SK-N-SH (cell line): ENCODE data around the gene SLIT1. TPM values are rescaled to one million over a fixed set of nuclear protein-coding genes. Genes with fewer than 3 reads are reported as not detected.

Experiments used
- CTCF ChIA-PET: fragments of 300-600, 350-600 bp; formaldehyde crosslinking; extraction: SDS; loops from one replicate; lab custom pipeline; 2021; lab: Yijun Ruan, JAX
- POLR2A ChIA-PET: fragments of 350-600 bp; sonication (Branson Sonifier 250); formaldehyde crosslinking; extraction: SDS; loops from one replicate; lab custom pipeline; 2020; ENCODE audit warnings: antibody characterized with exemption, inconsistent platforms; lab: Yijun Ruan, JAX
- DNase-seq: peaks from one replicate; pipeline ENCODE4 v3.0.0; 2012
- H2AFZ ChIP-seq: fragments of 200-600 bp; sonication (generic); 2 replicates; pipeline ENCODE4 v1.8.1; 2016; ENCODE audit warnings: antibody characterized with exemption, mild to moderate bottlenecking, low read depth
- H3F3A ChIP-seq: fragments of 200-600 bp; sonication (generic); replicated peaks from 2 replicates; pipeline ENCODE3; 2016; ENCODE audit warnings: antibody characterized with exemption, mild to moderate bottlenecking; ENCODE audit not compliant: insufficient read depth
- H3K27ac ChIP-seq, 2 experiments: fragments of 200-500 bp in 1 of 2; fragments of 200-600 bp in 1 of 2; sonication (Bioruptor generic) in 1 of 2; sonication (generic), shearing (Covaris generic) in 1 of 2; 2 replicates each; pipeline versions ENCODE4 v1.5.1 to v1.6.1; 2014 to 2016; ENCODE audit warnings: low read depth in 2 of 2, inconsistent platforms in 1 of 2, low read length in 1 of 2, mild to moderate bottlenecking in 1 of 2, mixed read lengths in 1 of 2
- H3K27me3 ChIP-seq: fragments of 200-600 bp; sonication (generic), shearing (Covaris generic); 2 replicates; pipeline ENCODE4 v1.6.1; 2016; ENCODE audit warnings: mixed run types; ENCODE audit not compliant: insufficient read depth
- H3K36me3 ChIP-seq, 2 experiments: fragments of 200-500 bp in 1 of 2; fragments of 200-600 bp in 1 of 2; sonication (Bioruptor generic) in 1 of 2; sonication (generic) in 1 of 2; replicated peaks in 1 of 2; 2 replicates each; pipeline versions ENCODE3 to v1.5.1; 2014 to 2016; ENCODE audit warnings: low read length in 1 of 2, mild to moderate bottlenecking in 1 of 2; ENCODE audit not compliant: insufficient read depth in 2 of 2, control insufficient read depth in 1 of 2
- H3K4me1 ChIP-seq, 2 experiments: fragments of 200-500 bp in 1 of 2; fragments of 200-600 bp in 1 of 2; sonication (Bioruptor generic) in 1 of 2; sonication (generic), shearing (Covaris generic) in 1 of 2; 2 replicates each; pipeline versions ENCODE4 v1.5.1 to v1.6.1; 2014 to 2016; ENCODE audit warnings: low read depth in 1 of 2, low read length in 1 of 2, mixed run types in 1 of 2; ENCODE audit not compliant: insufficient read depth in 2 of 2, control insufficient read depth in 1 of 2
- H3K4me2 ChIP-seq: fragments of 200-600 bp; sonication (generic), shearing (Covaris generic); 2 replicates; pipeline ENCODE4 v1.6.1; 2017; ENCODE audit warnings: mixed run types
- H3K4me3 ChIP-seq, 2 experiments: fragments of 200-500 bp in 1 of 2; fragments of 200-600 bp in 1 of 2; sonication (Bioruptor generic) in 1 of 2; sonication (generic), shearing (Covaris generic) in 1 of 2; 2 replicates each; pipeline versions ENCODE4 v1.5.1 to v1.8.1; 2014 to 2016; ENCODE audit warnings: low read depth in 2 of 2, inconsistent platforms in 1 of 2, low read length in 1 of 2, mild to moderate bottlenecking in 1 of 2, mixed read lengths in 1 of 2, moderate library complexity in 1 of 2
- H3K79me2 ChIP-seq: fragments of 200-600 bp; sonication (generic); 2 replicates; pipeline ENCODE4 v1.8.1; 2017; ENCODE audit warnings: mild to moderate bottlenecking; ENCODE audit not compliant: insufficient read depth
- H3K9ac ChIP-seq: fragments of 200-600 bp; sonication (generic); 2 replicates; pipeline ENCODE4 v1.6.1; 2017; ENCODE audit warnings: mixed run types
- H3K9me2 ChIP-seq: fragments of 200-600 bp; sonication (generic); 2 replicates; pipeline ENCODE4 v1.6.1; 2017; ENCODE audit warnings: mixed run types
- H3K9me3 ChIP-seq: fragments of 200-600 bp; sonication (generic); 2 replicates; pipeline ENCODE4 v1.6.1; 2017; ENCODE audit warnings: mixed run types, mild to moderate bottlenecking, moderate library complexity
- H4K20me1 ChIP-seq: fragments of 200-600 bp; sonication (generic); 2 replicates; pipeline ENCODE4 v1.6.1; 2017; ENCODE audit warnings: mild to moderate bottlenecking, mixed run types; ENCODE audit not compliant: insufficient read depth
- EP300 ChIP-seq, 2 experiments: IDR thresholded peaks; 2 replicates each; pipeline versions ENCODE4 v1.4.0 to v1.6.1; 2012; ENCODE audit warnings: borderline replicate concordance in 1 of 2, low read depth in 1 of 2, low read length in 1 of 2
- FOXJ3 ChIP-seq: sonication (generic); formaldehyde crosslinking; IDR thresholded peaks from 2 replicates; pipeline ENCODE4 v1.5.1; 2020; ENCODE audit warnings: mild to moderate bottlenecking, missing genetic modification reagents
- GATA2 ChIP-seq: sonication (generic); formaldehyde crosslinking; IDR thresholded peaks from 2 replicates; pipeline ENCODE4 v1.5.0; 2020; ENCODE audit warnings: mild to moderate bottlenecking, missing genetic modification reagents
- JUND ChIP-seq: IDR thresholded peaks from 2 replicates; pipeline ENCODE4 v1.4.0; 2012
- MEF2A ChIP-seq: IDR thresholded peaks from 2 replicates; pipeline ENCODE4 v1.4.0; 2012; ENCODE audit warnings: low read depth, borderline replicate concordance
- NRF1 ChIP-seq: IDR thresholded peaks from 2 replicates; pipeline ENCODE4 v1.6.1; 2012; ENCODE audit warnings: low read depth, mild to moderate bottlenecking, low read length
- RCOR1 ChIP-seq: fragments of 150-350 bp; IDR thresholded peaks from 2 replicates; pipeline ENCODE4 v1.6.1; 2017; ENCODE audit warnings: antibody characterized with exemption, low read length
- RXRA ChIP-seq: IDR thresholded peaks from 2 replicates; pipeline ENCODE4 v1.4.0; 2012; ENCODE audit warnings: low read depth, mild to moderate bottlenecking, borderline replicate concordance
- TCF12 ChIP-seq: IDR thresholded peaks from 2 replicates; pipeline ENCODE4 v1.4.0; 2012
- WGBS: methylation state at CpG from one replicate; pipeline ENCODE4 v1.1.6; 2017; ENCODE audit warnings: low lambda C conversion rate; 5-methylcytosine and 5-hydroxymethylcytosine counted together
- polyA plus RNA-seq, 3 experiments: library from polyadenylated mRNA; depleted of rRNA; stranded (reverse); fragments of >200 nt; gene quantifications; 2 replicates each; pipeline ENCODE4 v1.2.3, GENCODE V29; 2012
- TF ChIP-seq, protein P1 (sequence below): fragments of 150-350 bp; IDR thresholded peaks from 2 replicates; pipeline ENCODE4 v1.6.1; 2017; ENCODE audit warnings: antibody characterized with exemption, low read length, low read depth, borderline replicate concordance
- TF ChIP-seq, protein P2 (sequence below): fragments of 200-600 bp; sonication (generic); IDR thresholded peaks from 2 replicates; pipeline ENCODE4 v1.6.1; 2017; ENCODE audit warnings: antibody characterized with exemption, mild to moderate bottlenecking, moderate library complexity
- TF ChIP-seq, protein P3 (sequence below): IDR thresholded peaks from 2 replicates; pipeline ENCODE4 v1.4.0; 2012; ENCODE audit warnings: low read depth

SLIT1 gene
- polyA plus RNA-seq, 1 of the 3 experiments (the other 2 are of a cell fraction): 0.05 TPM

DNA sequence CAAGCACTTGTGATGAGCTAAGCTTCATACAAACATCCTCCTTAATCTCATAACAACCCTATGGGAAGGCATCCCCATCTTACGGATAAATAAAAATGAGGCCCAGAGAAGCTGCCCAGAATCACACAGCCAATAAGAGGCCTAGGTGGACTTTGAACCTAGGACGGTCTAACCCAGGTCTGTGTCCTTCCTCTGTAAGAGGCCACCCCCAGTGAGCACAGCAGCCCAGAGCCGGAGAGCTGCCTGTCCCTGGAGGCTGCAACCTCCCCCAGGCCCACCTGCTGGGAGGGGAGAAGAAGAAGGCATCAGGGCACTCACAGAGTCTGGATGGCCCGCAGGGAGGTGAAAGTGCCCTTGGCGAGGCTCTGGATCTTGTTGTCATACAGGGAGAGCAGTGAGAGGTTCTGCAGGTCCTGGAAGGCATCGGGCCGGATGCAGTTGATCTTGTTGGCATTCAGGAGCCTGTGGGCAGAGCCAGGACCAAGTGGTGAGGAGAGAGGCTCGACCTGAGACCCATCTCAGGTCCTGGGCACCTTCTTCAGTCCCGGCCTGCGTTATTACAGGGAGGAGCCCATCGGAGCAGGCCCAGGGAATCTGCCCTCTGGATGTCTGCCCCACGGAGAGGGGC, 129.6 kb downstream of the SLIT1 start (continued):
- TF ChIP-seq, protein P1, sequence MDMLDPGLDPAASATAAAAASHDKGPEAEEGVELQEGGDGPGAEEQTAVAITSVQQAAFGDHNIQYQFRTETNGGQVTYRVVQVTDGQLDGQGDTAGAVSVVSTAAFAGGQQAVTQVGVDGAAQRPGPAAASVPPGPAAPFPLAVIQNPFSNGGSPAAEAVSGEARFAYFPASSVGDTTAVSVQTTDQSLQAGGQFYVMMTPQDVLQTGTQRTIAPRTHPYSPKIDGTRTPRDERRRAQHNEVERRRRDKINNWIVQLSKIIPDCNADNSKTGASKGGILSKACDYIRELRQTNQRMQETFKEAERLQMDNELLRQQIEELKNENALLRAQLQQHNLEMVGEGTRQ: no peak
- TF ChIP-seq EP300 (IDR thresholded peaks at IDR 0.05; ENCODE audit: borderline replicate concordance in 1 of 2, low read depth in 1 of 2, low read length in 1 of 2) (no peak), FOXJ3 (CRISPR knock-in tag) (no peak), RXRA (no peak)

DNA sequence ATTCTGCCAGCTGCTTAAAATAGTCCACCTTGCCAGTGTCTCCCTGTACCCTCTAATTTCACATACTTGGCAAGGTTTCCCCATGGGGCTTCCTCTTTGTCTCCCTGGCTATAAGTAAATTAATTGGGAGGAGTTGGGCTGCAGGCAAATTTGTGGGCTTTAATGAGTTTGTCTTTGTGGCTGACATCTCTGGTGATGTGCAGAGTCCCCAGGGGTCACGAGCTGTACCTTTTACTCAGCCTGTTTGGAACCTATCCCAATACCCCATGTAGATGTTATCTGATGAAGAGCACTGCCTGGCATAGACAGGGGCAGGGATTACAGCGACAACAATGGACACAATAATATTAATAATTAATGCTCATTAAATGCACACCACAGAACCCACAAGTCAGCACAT, 132.5 kb downstream of the SLIT1 start:
- WGBS: 3% methylated on average over 2 of the region's 2 CpGs
- Histone ChIP-seq H3K4me2 (no peak overlapping the region), H3K4me1 (peaks cover 0 to 10% of the 10 kb centered on the region in 2 experiments; a peak in 2 of 4 replicates), H3F3A (no peaks in the 10 kb centered on the region), H2AFZ (no peak overlapping the region), H4K20me1 (no peaks in the 10 kb centered on the region), H3K9ac (no peak overlapping the region), H3K9me2 (no peaks in the 10 kb centered on the region), H3K9me3 (no peaks in the 10 kb centered on the region), H3K79me2 (no peaks in the 10 kb centered on the region), H3K27ac (peak overlapping the region in 1 of 2 experiments; percentile 35; a peak in 1 of 4 replicates), H3K4me3 (no peak overlapping the region), H3K36me3 (no peaks in the 10 kb centered on the region), H3K27me3 (peaks cover 9% of the 10 kb centered on the region; the same call in 1 of the 2 replicates)
- TF ChIP-seq GATA2 (CRISPR knock-in tag) (peak; percentile 86), EP300 (IDR thresholded peaks at IDR 0.05; ENCODE audit: borderline replicate concordance in 1 of 2, low read depth in 1 of 2, low read length in 1 of 2) (peak in 1 of 2 experiments; percentile 31; a peak in 1 of 4 replicates), RCOR1 (peak; percentile 38; the same call in 1 of the 2 replicates)
- TF ChIP-seq, protein P2, sequence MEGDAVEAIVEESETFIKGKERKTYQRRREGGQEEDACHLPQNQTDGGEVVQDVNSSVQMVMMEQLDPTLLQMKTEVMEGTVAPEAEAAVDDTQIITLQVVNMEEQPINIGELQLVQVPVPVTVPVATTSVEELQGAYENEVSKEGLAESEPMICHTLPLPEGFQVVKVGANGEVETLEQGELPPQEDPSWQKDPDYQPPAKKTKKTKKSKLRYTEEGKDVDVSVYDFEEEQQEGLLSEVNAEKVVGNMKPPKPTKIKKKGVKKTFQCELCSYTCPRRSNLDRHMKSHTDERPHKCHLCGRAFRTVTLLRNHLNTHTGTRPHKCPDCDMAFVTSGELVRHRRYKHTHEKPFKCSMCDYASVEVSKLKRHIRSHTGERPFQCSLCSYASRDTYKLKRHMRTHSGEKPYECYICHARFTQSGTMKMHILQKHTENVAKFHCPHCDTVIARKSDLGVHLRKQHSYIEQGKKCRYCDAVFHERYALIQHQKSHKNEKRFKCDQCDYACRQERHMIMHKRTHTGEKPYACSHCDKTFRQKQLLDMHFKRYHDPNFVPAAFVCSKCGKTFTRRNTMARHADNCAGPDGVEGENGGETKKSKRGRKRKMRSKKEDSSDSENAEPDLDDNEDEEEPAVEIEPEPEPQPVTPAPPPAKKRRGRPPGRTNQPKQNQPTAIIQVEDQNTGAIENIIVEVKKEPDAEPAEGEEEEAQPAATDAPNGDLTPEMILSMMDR: no peak
- peak; percentile 60 for DNase-seq
- CTCF ChIA-PET: interaction anchor here (1.0 to 4.6 kb wide), 7 partner anchors 16 to 182 kb away, joined by 3 to 30 read pairs (median 5); no protein-coding TSS in a partner anchor
- POLR2A ChIA-PET: no interaction called here

DNA sequence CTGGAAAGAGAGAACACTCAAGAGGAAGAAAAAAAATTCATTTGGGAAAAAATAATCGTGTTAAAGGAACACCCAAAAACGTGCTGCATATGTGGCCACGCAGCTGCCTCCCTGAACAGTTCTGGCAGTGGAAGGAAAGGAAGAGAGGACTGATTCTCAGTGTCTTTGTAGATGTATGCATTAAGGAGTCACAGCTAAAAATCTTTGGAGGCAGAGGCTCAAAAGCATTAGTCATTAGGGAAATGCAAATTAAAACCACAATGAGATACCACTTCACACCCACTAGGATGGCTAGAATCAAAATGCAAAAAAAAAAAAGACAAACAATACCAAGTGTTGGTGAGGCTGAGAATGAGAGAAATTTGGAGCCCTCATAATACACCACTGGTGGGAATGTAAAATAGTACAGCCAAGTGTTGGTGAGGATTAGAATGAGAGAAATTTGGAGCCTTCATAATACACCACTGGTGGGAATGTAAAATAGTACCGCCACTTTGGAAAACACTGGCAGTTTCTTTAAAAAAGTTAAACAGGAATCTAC, 134.7 kb downstream of the SLIT1 start:
- Histone ChIP-seq H3F3A (no peaks in the 10 kb centered on the region), H3K36me3 (no peaks in the 10 kb centered on the region), H3K79me2 (no peaks in the 10 kb centered on the region), H3K27me3 (peaks cover 9% of the 10 kb centered on the region; the same call in 1 of the 2 replicates), H3K27ac (no peak overlapping the region), H3K4me2 (no peak overlapping the region), H3K9me2 (no peaks in the 10 kb centered on the region), H3K4me1 (peaks cover 0 to 13% of the 10 kb centered on the region in 2 experiments; a peak in 2 of 4 replicates), H3K9ac (no peak overlapping the region), H2AFZ (no peak overlapping the region), H3K4me3 (no peak overlapping the region), H3K9me3 (no peaks in the 10 kb centered on the region), H4K20me1 (no peaks in the 10 kb centered on the region)
- 60% methylated on average over 4 of the region's 4 CpGs for WGBS
- CTCF ChIA-PET: interaction anchor here (0.7 to 4.6 kb wide), 6 partner anchors 14 to 184 kb away, joined by 3 to 30 read pairs (median 8); no protein-coding TSS in a partner anchor
- TF ChIP-seq RCOR1: no peak
- no peak for TF ChIP-seq TCF12
- TF ChIP-seq NRF1: no peak
- no peak for TF ChIP-seq JUND
- TF ChIP-seq MEF2A: no peak
- TF ChIP-seq, protein P3, sequence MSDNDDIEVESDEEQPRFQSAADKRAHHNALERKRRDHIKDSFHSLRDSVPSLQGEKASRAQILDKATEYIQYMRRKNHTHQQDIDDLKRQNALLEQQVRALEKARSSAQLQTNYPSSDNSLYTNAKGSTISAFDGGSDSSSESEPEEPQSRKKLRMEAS: no peak
- no peak for DNase-seq
- POLR2A ChIA-PET: no interaction called here
